GM12875 (cell line): ENCODE results near the gene EXOC6.
A peak's percentile ranks its signal among the peaks of the same experiment; 100 is the strongest.

ENCODE experiments used
- H3K4me3 ChIP-seq: one replicate; pipeline ENCODE4 v1.5.1; 2011; ENCODE audit warnings: low read depth, low read length, control low read depth
- CTCF ChIP-seq: IDR thresholded peaks from 2 replicates; pipeline ENCODE4 v1.5.1; 2011; ENCODE audit warnings: low read depth, mild to moderate bottlenecking, control low read depth, inconsistent platforms, low read length, moderate library complexity, borderline replicate concordance; ENCODE audit not compliant: insufficient read depth

EXOC6 gene

GRCh38 chr10:93030409-93030808 lies 182.1 kb downstream of the EXOC6 start:
- no peak overlapping the region for H3K4me3 ChIP-seq
- TF ChIP-seq CTCF = no peak

- H3K4me3 ChIP-seq = no peak overlapping the region
- TF ChIP-seq CTCF = no peak
These were observed 183.9 kb downstream of the EXOC6 start for GRCh38 chr10:93032105-93032808.

- no peak for TF ChIP-seq CTCF
- H3K4me3 ChIP-seq = no peak overlapping the region
These were observed 184.5 kb downstream of the EXOC6 start for GRCh38 chr10:93032809-93033137.

- TF ChIP-seq CTCF = no peak
- H3K4me3 ChIP-seq = no peak overlapping the region
These were observed 186.1 kb downstream of the EXOC6 start for GRCh38 chr10:93034426-93034825.

- no peak for TF ChIP-seq CTCF
- no peak overlapping the region for H3K4me3 ChIP-seq
These were observed 190.8 kb downstream of the EXOC6 start for GRCh38 chr10:93039110-93039509.

GRCh38 chr10:93039721-93040120 lies 191.4 kb downstream of the EXOC6 start:
- peak; percentile 55; the same call in 1 of the 2 replicates for TF ChIP-seq CTCF
- no peak overlapping the region for H3K4me3 ChIP-seq

GRCh38 chr10:93054486-93054885 lies 206.2 kb downstream of the EXOC6 start:
- no peak overlapping the region for H3K4me3 ChIP-seq
- TF ChIP-seq CTCF = no peak
